Activated naive CD8-positive, alpha-beta T cell treated with anti-CD3 and anti-CD28 coated beads, Interleukin-2, amount 10 ng/mL, durations not matched to agents 7 days and 5 days (primary cell): ENCODE measurements around the gene TUT7. TPM values are rescaled to one million over a fixed set of nuclear protein-coding genes. Genes with fewer than 3 reads are reported as not detected.
"Not testable (repeated sequence)": the region's sequence is repeated elsewhere in the genome, so short reads cannot be mapped to it uniquely, and the experiment has no call there.

ENCODE experiments used
- ATAC-seq: fragments of 150-1000 bp; cut with Tn5 transposase; one replicate; pipeline ENCODE4 v1.10.0; 2021; ENCODE audit warnings: low read depth, moderate library complexity
- POLR2A ChIA-PET: fragments of 350-600 bp; sonication (Branson Sonifier 250); formaldehyde crosslinking; loops from one replicate; lab custom pipeline; 2021; ENCODE audit warnings: antibody characterized with exemption; lab: Charles Lee
- DNase-seq: peaks from one replicate; pipeline ENCODE4 v3.0.0; 2021
- H3K27ac Mint-ChIP-seq: one replicate; pipeline ENCODE4 v1.8.0; 2022; ENCODE audit warnings: mild to moderate bottlenecking, mixed read lengths
- H3K27me3 Mint-ChIP-seq: one replicate; pipeline ENCODE4 v1.8.0; 2022; ENCODE audit warnings: mild to moderate bottlenecking, moderate library complexity, mixed read lengths
- H3K36me3 Mint-ChIP-seq: one replicate; pipeline ENCODE4 v1.8.0; 2021; ENCODE audit warnings: mild to moderate bottlenecking, mixed read lengths
- H3K4me1 Mint-ChIP-seq: one replicate; pipeline ENCODE4 v1.8.0; 2021; ENCODE audit warnings: mixed read lengths
- H3K4me3 Mint-ChIP-seq: one replicate; pipeline ENCODE4 v1.8.0; 2022; ENCODE audit warnings: mild to moderate bottlenecking, moderate library complexity, mixed read lengths
- H3K9me3 Mint-ChIP-seq: one replicate; pipeline ENCODE4 v1.8.0; 2021; ENCODE audit warnings: mixed read lengths
- total RNA-seq, 2 experiments: library from RNA; stranded (reverse); gene quantifications; one replicate each; pipeline ENCODE4 v1.2.3, GENCODE V29; 2021

Gene TUT7
- total RNA-seq, 2 experiments from 2014 or later = 46.6 to 49.3 TPM

GRCh38 chr9:86315078-86315477, 39.1 kb downstream of the TUT7 start:
- POLR2A ChIA-PET = no interaction called here
- ATAC-seq (no peak), DNase-seq (no peak)
- H3K9me3 Mint-ChIP-seq = no peaks in the 10 kb centered on the region
- no peaks in the 10 kb centered on the region for H3K27me3 Mint-ChIP-seq
- no peak overlapping the region for H3K4me3 Mint-ChIP-seq
- peaks cover 46% of the 10 kb centered on the region for H3K36me3 Mint-ChIP-seq
- H3K27ac Mint-ChIP-seq = no peak overlapping the region
- H3K4me1 Mint-ChIP-seq = peaks cover 10% of the 10 kb centered on the region

GRCh38 chr9:86312959-86313358, 41.3 kb downstream of the TUT7 start:
- H3K27me3 Mint-ChIP-seq, DNase-seq, H3K27ac Mint-ChIP-seq, H3K4me3 Mint-ChIP-seq, POLR2A ChIA-PET, ATAC-seq, H3K9me3 Mint-ChIP-seq: not testable (repeated sequence)
- peaks cover 10% of the 10 kb centered on the region for H3K4me1 Mint-ChIP-seq
- peaks cover 55% of the 10 kb centered on the region for H3K36me3 Mint-ChIP-seq

GRCh38 chr9:86308687-86309086, 45.5 kb downstream of the TUT7 start:
- H3K27me3 Mint-ChIP-seq = no peaks in the 10 kb centered on the region
- POLR2A ChIA-PET = no interaction called here
- H3K4me3 Mint-ChIP-seq = no peak overlapping the region
- ATAC-seq (no peak), DNase-seq (no peak)
- H3K9me3 Mint-ChIP-seq = no peaks in the 10 kb centered on the region
- peaks cover 11% of the 10 kb centered on the region for H3K4me1 Mint-ChIP-seq
- peaks cover 46% of the 10 kb centered on the region for H3K36me3 Mint-ChIP-seq
- no peak overlapping the region for H3K27ac Mint-ChIP-seq

- Mint-ChIP-seq H3K4me1 (peaks cover 13% of the 10 kb centered on the region), H3K27me3 (no peaks in the 10 kb centered on the region), H3K4me3 (no peak overlapping the region), H3K36me3 (peaks cover 42% of the 10 kb centered on the region), H3K9me3 (no peaks in the 10 kb centered on the region), H3K27ac (no peak overlapping the region)
- ATAC-seq (no peak), DNase-seq (no peak)
- POLR2A ChIA-PET = interaction anchor here (1.5 kb wide), 1 partner anchor 17 kb away, joined by 3 read pairs; no protein-coding TSS in a partner anchor
Measured at GRCh38 chr9:86304236-86304730, 49.9 kb downstream of the TUT7 start.

- H3K9me3 Mint-ChIP-seq = no peaks in the 10 kb centered on the region
- H3K4me3 Mint-ChIP-seq = peak overlapping the region; percentile 28
- ATAC-seq = peak; percentile 97
- peaks cover 43% of the 10 kb centered on the region for H3K36me3 Mint-ChIP-seq
- H3K27me3 Mint-ChIP-seq = no peaks in the 10 kb centered on the region
- H3K4me1 Mint-ChIP-seq = peaks cover 13% of the 10 kb centered on the region
- POLR2A ChIA-PET = interaction anchor here (1.5 kb wide), 1 partner anchor 18 kb away, joined by 3 read pairs; no protein-coding TSS in a partner anchor
- DNase-seq = no peak
- peak overlapping the region; percentile 50 for H3K27ac Mint-ChIP-seq
Measured at GRCh38 chr9:86303316-86303975, 50.8 kb downstream of the TUT7 start.

GRCh38 chr9:86301686-86302085, 52.5 kb downstream of the TUT7 start:
- no peaks in the 10 kb centered on the region for H3K27me3 Mint-ChIP-seq
- no peak overlapping the region for H3K27ac Mint-ChIP-seq
- DNase-seq (no peak), ATAC-seq (no peak)
- H3K4me3 Mint-ChIP-seq = no peak overlapping the region
- no peaks in the 10 kb centered on the region for H3K9me3 Mint-ChIP-seq
- peaks cover 46% of the 10 kb centered on the region for H3K36me3 Mint-ChIP-seq
- POLR2A ChIA-PET = no interaction called here
- H3K4me1 Mint-ChIP-seq = peaks cover 15% of the 10 kb centered on the region

GRCh38 chr9:86300701-86301100, 53.5 kb downstream of the TUT7 start:
- DNase-seq (no peak), ATAC-seq (no peak)
- POLR2A ChIA-PET = interaction anchor here (2.3 kb wide), 1 partner anchor 18 kb away, joined by 10 read pairs; the partner anchor contains the start of gene ISCA1
- Mint-ChIP-seq H3K27me3 (no peaks in the 10 kb centered on the region), H3K36me3 (peaks cover 39% of the 10 kb centered on the region), H3K4me3 (no peak overlapping the region), H3K4me1 (peaks cover 15% of the 10 kb centered on the region), H3K9me3 (no peaks in the 10 kb centered on the region), H3K27ac (no peak overlapping the region)

GRCh38 chr9:86298873-86299272, 55.3 kb downstream of the TUT7 start:
- DNase-seq (no peak), ATAC-seq (no peak)
- POLR2A ChIA-PET = interaction anchor here (2.3 kb wide), 1 partner anchor 16 kb away, joined by 10 read pairs; the partner anchor contains the start of gene ISCA1
- H3K27ac Mint-ChIP-seq = no peak overlapping the region
- no peaks in the 10 kb centered on the region for H3K27me3 Mint-ChIP-seq
- H3K4me3 Mint-ChIP-seq = no peak overlapping the region
- no peaks in the 10 kb centered on the region for H3K9me3 Mint-ChIP-seq
- peaks cover 37% of the 10 kb centered on the region for H3K36me3 Mint-ChIP-seq
- peaks cover 12% of the 10 kb centered on the region for H3K4me1 Mint-ChIP-seq

GRCh38 chr9:86290341-86290740, 63.9 kb downstream of the TUT7 start:
- ATAC-seq, POLR2A ChIA-PET, H3K4me1 Mint-ChIP-seq, H3K36me3 Mint-ChIP-seq, H3K9me3 Mint-ChIP-seq, H3K27me3 Mint-ChIP-seq, H3K27ac Mint-ChIP-seq, DNase-seq, H3K4me3 Mint-ChIP-seq: not testable (repeated sequence)

- H3K36me3 Mint-ChIP-seq = peaks cover 4% of the 10 kb centered on the region
- POLR2A ChIA-PET = no interaction called here
- H3K27me3 Mint-ChIP-seq = no peaks in the 10 kb centered on the region
- peaks cover 2% of the 10 kb centered on the region for H3K4me1 Mint-ChIP-seq
- ATAC-seq (no peak), DNase-seq (no peak)
- H3K27ac Mint-ChIP-seq = no peak overlapping the region
- H3K9me3 Mint-ChIP-seq = no peaks in the 10 kb centered on the region
- H3K4me3 Mint-ChIP-seq = no peak overlapping the region
Measured at GRCh38 chr9:86288499-86289198, 65.6 kb downstream of the TUT7 start.

- H3K27ac Mint-ChIP-seq = no peak overlapping the region
- H3K36me3 Mint-ChIP-seq = peaks cover 4% of the 10 kb centered on the region
- H3K4me1 Mint-ChIP-seq = peaks cover 9% of the 10 kb centered on the region
- H3K9me3 Mint-ChIP-seq = no peaks in the 10 kb centered on the region
- no peak for ATAC-seq
- no peak overlapping the region for H3K4me3 Mint-ChIP-seq
- POLR2A ChIA-PET = no interaction called here
- DNase-seq = no peak
- H3K27me3 Mint-ChIP-seq = no peaks in the 10 kb centered on the region
Measured at GRCh38 chr9:86287013-86287412, 67.2 kb downstream of the TUT7 start.

- Mint-ChIP-seq H3K27ac (no peak overlapping the region), H3K4me1 (peaks cover 13% of the 10 kb centered on the region), H3K9me3 (no peaks in the 10 kb centered on the region), H3K4me3 (no peak overlapping the region), H3K27me3 (no peaks in the 10 kb centered on the region), H3K36me3 (peaks cover 4% of the 10 kb centered on the region)
- POLR2A ChIA-PET = no interaction called here
- DNase-seq (no peak), ATAC-seq (no peak)
Measured at GRCh38 chr9:86286278-86286677, 67.9 kb downstream of the TUT7 start.

GRCh38 chr9:86285261-86285660, 68.9 kb downstream of the TUT7 start:
- peaks cover 4% of the 10 kb centered on the region for H3K36me3 Mint-ChIP-seq
- POLR2A ChIA-PET = no interaction called here
- no peaks in the 10 kb centered on the region for H3K9me3 Mint-ChIP-seq
- no peak overlapping the region for H3K4me3 Mint-ChIP-seq
- DNase-seq = no peak
- peaks cover 18% of the 10 kb centered on the region for H3K4me1 Mint-ChIP-seq
- H3K27ac Mint-ChIP-seq = no peak overlapping the region
- ATAC-seq = no peak
- no peaks in the 10 kb centered on the region for H3K27me3 Mint-ChIP-seq
